Ishikawa (cell line): ENCODE measurements around the gene TUBGCP5.

Experiments used
- CEBPB ChIP-seq: IDR thresholded peaks from 2 replicates; pipeline ENCODE4 v1.6.1; 2012
- CREB1 ChIP-seq: IDR thresholded peaks from 2 replicates; pipeline ENCODE4 v1.6.1; 2012; ENCODE audit warnings: low read depth
- EGR1 ChIP-seq: IDR thresholded peaks from 2 replicates; pipeline ENCODE4 v1.6.1; 2012
- EP300 ChIP-seq: IDR thresholded peaks from 2 replicates; pipeline ENCODE4 v1.6.1; 2012; ENCODE audit warnings: borderline replicate concordance
- FOXM1 ChIP-seq: IDR thresholded peaks from 2 replicates; pipeline ENCODE4 v1.6.1; 2012; ENCODE audit warnings: low read depth, borderline replicate concordance
- MAX ChIP-seq: IDR thresholded peaks from 2 replicates; pipeline ENCODE4 v1.6.1; 2012
- NFIC ChIP-seq: IDR thresholded peaks from 2 replicates; pipeline ENCODE4 v1.6.1; 2012
- RAD21 ChIP-seq: IDR thresholded peaks from 2 replicates; pipeline ENCODE4 v1.6.1; 2012; ENCODE audit warnings: low read depth
- REST ChIP-seq: IDR thresholded peaks from 2 replicates; pipeline ENCODE4 v1.6.1; 2012; ENCODE audit warnings: low read depth, mild to moderate bottlenecking
- TAF1 ChIP-seq: IDR thresholded peaks from 2 replicates; pipeline ENCODE4 v1.6.1; 2012; ENCODE audit warnings: low read depth, mild to moderate bottlenecking
- TCF12 ChIP-seq: IDR thresholded peaks from 2 replicates; pipeline ENCODE4 v1.6.1; 2012; ENCODE audit warnings: low read depth
- TEAD4 ChIP-seq: IDR thresholded peaks from 2 replicates; pipeline ENCODE4 v1.6.1; 2012
- USF1 ChIP-seq: IDR thresholded peaks from 2 replicates; pipeline ENCODE4 v1.6.1; 2012
- YY1 ChIP-seq: IDR thresholded peaks from 2 replicates; pipeline ENCODE4 v1.6.1; 2012; ENCODE audit warnings: low read depth
- ZBTB7A ChIP-seq: IDR thresholded peaks from 2 replicates; pipeline ENCODE4 v1.6.1; 2012; ENCODE audit warnings: low read depth

Gene TUBGCP5

GRCh38 chr15:22952796-22953579 is 86.4 kb downstream of the TUBGCP5 start:
- no peak for TF ChIP-seq USF1
- no peak for TF ChIP-seq FOXM1
- no peak for TF ChIP-seq MAX
- no peak for TF ChIP-seq EGR1
- TF ChIP-seq CREB1, result no peak
- no peak for TF ChIP-seq ZBTB7A
- no peak for TF ChIP-seq TEAD4
- TF ChIP-seq TAF1, result no peak
- TF ChIP-seq NFIC, result no peak
- TF ChIP-seq CEBPB, result no peak
- no peak for TF ChIP-seq YY1
- TF ChIP-seq EP300, result no peak
- no peak for TF ChIP-seq REST
- TF ChIP-seq RAD21, result no peak
- TF ChIP-seq TCF12, result no peak

GRCh38 chr15:22951381-22952280 is 87.7 kb downstream of the TUBGCP5 start:
- TF ChIP-seq TAF1 (no peak), EP300 (no peak), ZBTB7A (no peak), NFIC (no peak), TCF12 (no peak), EGR1 (no peak), CREB1 (no peak), TEAD4 (no peak), CEBPB (no peak), USF1 (no peak), FOXM1 (no peak), YY1 (no peak), RAD21 (no peak), REST (no peak), MAX (no peak)

- no peak for TF ChIP-seq MAX
- TF ChIP-seq YY1, result no peak
- TF ChIP-seq FOXM1, result no peak
- TF ChIP-seq TCF12, result no peak
- no peak for TF ChIP-seq CREB1
- TF ChIP-seq REST, result no peak
- no peak for TF ChIP-seq EP300
These were observed 88.4 kb downstream of the TUBGCP5 start for GRCh38 chr15:22951031-22951380.
